GM21423 (cell line): ENCODE data around the gene C5orf22.
"Not testable (repeated sequence)": the region's sequence is repeated elsewhere in the genome, so short reads cannot be mapped to it uniquely, and the experiment has no call there.

Experiments
- ATAC-seq: cut with Tn5 transposase; IDR thresholded peaks from one replicate; pipeline ENCODE4 v1.9.1; 2021; ENCODE audit warnings: mild to moderate bottlenecking, moderate library complexity; ENCODE audit not compliant: unreplicated experiment

The C5orf22 gene

DNA sequence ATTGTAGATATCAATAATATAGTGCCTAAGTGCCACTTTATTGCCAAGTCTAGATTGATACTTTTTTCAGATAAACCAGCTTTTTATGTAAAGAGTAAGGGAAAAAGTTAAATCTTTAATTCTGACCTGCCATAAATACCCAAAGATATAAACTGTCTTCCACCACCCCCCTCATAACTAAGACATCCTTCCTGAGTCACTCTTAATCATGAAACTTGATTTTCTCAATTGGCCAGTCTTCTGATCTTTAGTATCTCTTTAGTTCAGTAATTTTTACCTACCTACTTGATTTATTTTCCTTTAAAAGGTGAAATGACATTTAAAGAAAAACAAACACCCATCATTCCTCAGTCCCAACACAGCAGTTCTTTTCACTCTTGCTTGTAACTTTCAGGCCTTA, 21.8 kb downstream of the C5orf22 start:
- no peak for ATAC-seq

DNA sequence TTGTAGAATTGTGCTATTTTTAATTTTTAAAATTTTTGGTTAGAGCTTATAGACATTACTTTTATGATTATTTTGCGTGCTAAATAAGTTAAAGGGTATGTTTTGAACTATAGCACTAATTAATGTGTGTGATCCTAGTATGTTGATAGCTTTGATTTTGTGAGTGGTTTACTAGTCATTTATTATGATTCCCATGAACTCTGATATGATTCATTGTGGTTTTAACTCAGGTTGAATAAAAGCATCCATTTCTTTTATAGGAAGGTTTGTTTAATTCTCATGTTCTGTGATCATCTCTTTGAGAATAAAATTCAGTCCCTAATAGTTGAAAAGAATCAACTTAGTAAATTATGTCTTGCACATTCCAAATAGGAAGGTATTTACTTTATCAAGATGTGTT, 22.5 kb downstream of the C5orf22 start:
- no peak for ATAC-seq

DNA sequence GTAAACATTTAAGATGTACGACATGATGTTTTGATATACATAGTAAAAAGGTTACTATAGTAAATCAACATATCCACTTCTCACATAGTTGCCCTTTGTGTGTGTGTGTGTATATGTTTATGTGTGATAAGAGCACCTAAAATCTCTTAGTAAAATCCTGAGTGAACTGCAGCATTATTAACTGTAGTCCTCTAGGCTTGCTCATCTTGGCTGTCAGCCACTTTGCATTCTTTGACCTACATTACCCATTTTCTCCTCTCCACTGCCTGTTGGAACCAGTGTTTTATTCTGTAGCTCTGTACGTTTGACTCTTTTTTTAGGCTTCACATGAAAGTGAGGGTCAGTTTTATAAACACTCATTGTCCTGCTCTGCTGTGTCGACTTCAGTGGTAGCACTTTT, 24.4 kb downstream of the C5orf22 start:
- ATAC-seq: no peak

DNA sequence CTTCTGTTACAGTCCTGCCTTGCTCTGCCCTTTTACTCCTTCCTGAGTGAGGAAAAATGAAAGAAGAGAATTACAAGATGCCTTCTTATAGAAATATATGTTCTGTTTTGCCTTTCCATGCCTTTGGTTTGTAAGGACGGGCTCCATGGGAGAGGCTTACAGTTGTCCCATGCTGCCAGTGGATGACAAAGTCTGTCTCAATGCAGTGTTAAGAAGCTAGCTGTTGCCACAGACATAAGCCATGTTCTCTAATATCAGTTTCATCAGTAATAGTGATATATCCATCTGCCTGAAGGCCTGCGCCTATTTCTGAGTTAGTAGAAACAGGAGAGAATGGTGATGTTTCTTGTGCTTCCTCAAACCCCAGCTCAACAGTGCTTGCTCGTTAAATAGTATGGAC, 27.8 kb downstream of the C5orf22 start:
- ATAC-seq: no peak

DNA sequence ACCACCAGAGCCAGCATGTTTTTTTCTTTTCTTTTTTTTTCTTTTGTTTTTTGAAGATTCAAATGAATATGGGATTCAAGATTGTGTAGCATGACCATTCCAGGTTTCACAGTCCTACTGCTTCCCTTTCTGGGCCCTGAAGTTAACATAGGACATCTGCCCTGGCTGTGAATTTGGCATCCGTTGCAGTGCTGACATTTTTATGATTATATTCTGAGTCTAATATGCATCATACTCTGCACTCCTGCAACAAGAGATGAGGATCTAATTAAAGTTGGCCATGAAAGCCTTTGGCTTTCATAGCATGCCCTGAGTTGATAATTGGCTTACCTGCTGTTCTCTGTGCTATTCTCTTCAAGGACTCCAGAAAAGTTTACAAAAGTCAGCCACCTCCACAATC, 29.8 kb downstream of the C5orf22 start:
- no peak for ATAC-seq

DNA sequence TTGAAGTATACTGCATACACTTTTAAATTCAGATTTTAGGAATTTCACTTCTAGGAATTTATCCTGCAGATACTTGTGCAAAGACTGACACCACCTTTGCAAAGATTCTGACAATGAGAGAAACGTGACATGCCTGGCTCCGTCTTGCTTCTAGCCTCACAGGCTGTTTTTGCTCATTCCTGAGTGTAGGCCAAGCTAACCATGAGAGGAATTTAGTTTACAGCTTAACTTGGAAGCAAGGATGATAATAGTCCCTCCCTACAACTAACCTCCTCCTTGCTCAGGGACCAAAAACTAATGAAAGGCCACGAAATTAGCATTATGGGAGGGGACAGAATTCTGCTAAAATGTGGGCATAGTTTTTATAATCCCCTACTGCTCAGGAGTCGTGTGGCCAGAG, 31.1 kb downstream of the C5orf22 start:
- no peak for ATAC-seq

DNA sequence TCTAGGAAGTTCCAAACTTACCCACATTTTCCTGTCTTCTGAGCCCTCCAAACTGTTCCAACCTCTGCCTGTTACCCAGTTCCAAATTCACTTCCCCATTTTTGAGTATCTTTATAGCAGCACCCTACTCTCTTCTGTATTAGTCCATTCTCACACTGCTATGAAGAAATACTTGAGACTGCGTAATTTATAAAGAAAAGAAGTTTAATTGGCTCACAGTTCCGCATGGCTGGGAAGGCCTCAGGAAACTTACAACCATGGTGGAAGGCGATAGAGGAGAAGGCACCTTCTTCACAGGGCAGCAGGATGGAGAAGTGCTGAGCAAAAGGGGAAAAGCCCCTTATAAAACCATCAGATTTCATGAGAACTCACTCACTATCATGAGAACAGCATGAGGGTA, 34.3 kb downstream of the C5orf22 start:
- not testable (repeated sequence) for ATAC-seq

DNA sequence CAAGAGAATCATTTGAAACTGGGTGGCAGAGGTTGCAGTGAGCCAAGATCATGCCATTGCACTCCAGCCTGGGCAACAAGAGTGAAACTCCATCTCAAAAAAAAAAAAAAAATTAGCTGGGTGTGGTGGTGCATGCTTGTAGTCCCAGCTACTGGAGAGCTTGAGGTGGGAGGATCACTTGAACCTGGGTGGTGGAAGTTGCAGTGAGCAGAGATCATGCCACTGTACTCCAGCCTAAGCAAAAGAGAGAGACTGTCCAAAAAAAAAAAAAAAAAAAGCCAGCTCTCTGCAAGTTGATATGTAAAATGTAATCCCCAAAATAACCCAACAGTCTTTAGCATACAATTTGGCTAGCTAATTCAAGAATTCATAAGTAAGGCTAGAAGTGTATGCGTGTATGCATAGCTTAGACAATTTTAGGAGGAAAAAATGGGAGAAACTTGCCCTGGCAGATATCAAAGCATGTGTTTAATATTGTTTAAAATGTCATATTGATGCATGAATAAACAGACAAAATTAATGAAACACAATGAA, 36.3 kb downstream of the C5orf22 start:
- ATAC-seq: no peak

DNA sequence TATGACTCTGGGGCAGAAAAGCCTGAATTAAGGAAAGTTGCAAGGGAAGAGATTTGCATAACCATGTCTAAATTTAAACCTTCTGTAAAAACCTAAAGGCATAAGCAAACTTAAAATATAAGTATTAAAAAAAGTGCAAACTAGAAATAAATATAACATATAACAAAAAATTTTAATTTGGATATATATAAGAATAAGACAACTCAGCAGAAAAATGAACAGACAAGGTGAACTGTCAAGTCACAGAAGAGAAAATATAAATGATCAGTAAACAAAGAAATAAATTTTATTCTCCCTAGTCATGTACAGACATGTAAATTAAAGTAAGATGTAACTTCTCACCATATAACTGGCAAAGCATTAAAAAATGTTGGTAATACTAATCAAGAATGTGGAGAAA, 37.0 kb downstream of the C5orf22 start:
- no peak for ATAC-seq

DNA sequence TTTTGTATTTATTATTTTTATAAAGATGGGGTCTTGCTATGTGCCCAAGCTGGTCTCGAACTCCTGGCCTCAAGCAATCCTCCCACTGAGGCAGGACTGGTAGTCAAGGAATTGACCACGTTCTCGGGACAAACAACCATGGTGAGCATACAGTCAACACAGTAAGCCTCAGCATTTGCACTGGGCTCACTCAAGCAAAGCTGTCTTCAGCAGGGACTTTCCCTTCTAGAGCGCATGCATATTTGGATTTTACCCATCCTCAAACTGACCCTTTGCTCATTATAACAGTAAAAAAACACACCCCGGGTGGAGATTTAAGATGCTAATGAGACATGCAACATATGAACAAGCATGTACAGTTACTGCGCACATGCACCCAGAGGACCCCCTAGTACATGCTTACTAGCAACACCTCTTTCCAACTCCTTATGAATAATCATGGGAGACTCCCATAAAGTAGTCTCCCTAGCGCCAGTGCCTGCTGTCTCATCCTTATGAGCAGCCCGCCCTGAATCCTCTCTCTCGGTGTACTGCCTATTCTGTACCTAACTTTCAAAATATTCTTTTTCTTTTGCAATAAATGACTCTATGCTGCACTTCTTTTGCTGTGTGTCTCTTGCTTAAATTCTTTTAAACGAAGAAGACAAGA, 41.5 kb downstream of the C5orf22 start:
- ATAC-seq: no peak

DNA sequence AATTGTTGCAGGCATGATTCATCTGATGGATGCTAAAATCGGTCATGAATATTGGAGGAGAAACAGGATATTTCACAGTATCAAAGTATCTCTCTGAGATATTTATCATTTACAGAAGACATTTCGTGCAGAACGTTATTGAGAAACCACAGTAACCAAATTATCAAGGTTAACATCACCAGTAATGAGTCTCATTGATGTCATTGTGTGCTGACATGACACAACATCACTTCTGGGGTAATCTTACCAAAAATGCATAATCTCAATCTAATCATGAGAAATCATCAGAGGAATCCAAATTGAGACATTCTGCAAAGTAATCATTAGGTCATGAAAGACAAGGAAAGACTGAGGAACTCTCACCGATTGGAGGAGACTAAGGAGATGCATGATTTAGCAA, 42.7 kb downstream of the C5orf22 start:
- ATAC-seq: no peak

DNA sequence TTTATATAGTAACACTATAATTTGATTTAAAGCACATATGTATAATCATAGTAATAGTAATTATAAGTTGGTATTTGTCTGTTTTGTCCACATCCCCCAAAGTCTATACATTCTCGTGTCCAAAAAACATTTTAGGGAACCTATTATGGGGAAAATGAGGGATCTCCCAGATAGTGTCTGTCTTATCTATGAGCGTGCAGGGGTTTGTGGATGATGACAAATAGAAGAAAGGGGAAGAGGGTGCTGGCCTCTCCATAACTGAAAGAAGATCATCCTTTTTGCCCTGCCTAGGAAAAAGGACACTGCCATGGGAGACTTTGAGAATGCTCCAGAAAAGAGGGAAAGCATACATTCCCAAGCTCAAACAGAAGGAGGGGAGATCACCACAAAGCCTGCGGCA, 45.3 kb downstream of the C5orf22 start:
- no peak for ATAC-seq

DNA sequence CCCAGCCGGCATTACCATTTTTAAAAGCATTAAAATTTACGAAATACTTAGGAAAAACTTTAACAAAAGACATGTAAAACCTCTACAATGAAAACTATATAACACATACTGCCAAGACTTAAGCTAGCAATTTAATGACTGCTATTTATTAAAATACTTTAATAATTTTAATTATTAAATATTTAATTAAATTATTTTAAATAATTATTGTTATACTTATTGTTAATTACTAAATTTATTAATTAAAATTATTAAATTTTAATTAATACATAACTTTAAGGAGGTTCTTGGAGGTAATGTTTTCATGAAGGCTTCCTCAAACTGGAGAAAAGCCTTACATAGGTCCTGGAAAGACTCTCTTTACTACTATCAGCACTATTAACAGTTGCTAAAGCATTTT, 47.5 kb downstream of the C5orf22 start:
- ATAC-seq: no peak

DNA sequence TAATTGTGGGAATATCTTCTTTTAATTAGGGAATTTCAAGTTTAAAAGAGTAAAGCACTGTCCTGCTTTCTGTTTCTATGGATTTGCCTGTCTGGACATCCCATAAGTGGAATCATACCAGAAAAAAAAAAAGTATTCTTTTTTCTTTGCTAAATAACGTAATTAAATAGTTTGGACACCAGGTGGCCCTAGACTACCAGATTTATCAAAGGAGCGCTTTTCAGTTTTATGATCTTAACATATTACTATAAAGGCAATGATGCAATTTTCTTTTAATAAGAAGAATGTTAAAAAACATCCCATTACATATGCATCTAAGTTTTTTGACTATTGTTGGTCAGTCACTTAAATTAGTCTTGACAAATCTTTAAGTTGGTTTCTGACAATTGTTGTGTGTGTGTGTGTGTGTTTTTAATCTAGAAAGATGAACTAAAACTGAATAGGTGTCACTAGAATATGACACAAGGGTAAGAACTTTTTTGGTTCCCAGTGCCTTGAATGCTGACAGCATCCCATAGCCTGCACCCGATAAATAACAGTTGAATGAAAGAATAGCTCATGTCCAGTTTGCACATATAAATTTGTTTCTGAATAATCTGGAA, 49.5 kb downstream of the C5orf22 start:
- no peak for ATAC-seq

DNA sequence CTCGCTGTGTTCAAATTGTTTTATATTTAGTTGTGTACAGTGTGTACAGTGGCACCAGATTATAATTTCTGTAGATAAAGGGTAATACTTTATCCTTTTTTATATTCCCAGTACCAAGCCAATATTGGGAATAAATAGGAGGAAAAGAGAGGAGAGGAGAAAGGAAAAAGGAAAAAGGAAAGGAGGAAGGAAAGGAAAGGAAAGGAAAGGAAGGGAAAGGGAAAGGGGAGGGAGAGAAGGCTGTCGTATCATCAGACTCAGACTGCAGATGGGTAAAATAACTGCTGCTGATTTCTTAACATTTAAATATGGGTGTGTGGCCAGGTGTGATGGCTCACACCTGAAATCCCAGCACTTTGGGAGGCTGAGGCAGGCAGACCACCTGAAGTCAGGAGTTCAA, 51.0 kb downstream of the C5orf22 start:
- no peak for ATAC-seq

DNA sequence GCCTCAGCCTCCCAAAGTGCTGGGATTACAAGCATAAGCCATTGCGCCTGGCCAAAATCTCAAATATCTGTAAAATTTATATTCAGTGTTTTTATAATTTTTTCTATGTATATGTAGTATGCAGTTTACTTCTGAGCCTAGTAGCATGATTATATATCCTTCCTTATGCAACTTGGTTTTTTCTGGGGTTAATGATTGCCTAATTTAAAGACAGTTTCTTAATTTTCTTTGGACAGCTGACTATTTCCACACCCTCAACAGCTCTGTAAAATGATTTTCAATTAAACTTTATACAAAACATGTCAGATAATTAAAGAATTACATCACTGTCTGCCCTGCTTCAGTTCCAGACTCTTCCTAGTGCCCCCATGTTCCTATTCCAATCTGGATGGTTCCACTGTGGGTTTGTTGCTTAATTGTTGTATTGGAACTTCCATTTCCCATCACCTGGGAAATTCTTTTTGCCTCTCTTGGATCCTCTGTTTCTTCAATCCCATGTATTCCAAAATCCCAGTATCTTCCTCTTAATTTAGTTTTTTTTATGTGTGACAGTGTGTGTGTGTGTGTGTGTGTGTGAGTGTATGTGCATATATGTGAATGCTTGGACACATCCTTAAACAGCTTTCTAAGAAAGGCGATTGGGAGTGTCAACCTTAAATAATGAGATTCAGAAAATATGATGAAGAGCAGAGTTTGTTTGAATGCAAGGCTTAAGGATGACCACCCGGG, 53.2 kb downstream of the C5orf22 start:
- no peak for ATAC-seq

DNA sequence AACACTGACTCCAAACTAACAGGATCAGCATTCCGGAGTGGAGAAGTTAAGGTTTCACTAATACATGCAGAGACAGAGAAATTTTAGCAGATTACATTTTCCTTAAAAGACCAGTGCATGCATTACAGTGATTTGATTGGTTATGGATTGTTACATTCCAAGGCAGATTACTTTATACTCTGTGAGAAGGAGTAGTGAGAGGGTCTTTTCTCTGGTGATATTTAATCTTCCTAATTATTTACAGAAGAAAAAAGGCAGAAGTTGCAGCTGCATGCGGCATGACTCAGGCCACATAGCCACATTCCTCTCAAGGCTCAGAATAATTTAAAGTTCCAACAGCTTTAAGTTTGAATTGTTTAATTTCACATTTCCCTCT, 53.8 kb downstream of the C5orf22 start:
- no peak for ATAC-seq

DNA sequence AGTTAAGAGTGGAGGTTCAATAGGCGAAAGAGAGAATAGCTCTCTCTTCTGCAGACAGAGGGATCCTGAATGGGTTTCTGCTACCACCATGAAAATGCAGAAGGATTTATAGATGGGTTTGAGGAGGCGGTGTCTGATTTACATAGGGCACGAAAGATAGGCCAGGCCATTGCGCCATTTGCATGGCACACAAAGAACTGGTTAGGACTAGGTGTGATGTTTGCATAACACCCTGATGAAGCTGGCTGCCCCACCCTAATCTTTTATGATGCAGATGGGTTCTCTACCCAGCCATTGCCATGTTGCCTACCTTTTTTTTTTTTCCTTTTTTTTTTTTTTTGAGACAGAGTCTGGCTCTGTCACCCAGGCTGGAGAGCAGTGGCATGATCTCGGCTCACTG, 55.4 kb downstream of the C5orf22 start:
- no peak for ATAC-seq

DNA sequence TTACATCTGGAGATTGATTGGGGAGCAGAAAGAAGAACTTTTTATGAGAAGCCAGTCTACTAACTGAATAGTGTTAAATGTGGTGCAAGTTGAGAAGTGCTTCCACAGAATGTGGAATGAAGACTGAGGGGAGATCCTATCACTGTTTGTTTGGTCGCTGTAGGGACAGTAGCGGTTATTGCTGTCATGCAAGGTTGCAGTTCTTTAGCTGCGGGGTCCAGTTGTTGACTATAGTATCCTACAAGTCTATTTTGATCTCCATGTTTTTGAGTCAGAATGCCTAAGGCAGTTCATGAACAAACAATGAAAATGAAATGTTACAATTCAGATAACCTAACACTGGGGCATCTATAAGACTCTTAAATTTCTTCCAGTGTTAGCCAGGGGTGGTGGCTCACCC, 61.6 kb downstream of the C5orf22 start:
- ATAC-seq: no peak

DNA sequence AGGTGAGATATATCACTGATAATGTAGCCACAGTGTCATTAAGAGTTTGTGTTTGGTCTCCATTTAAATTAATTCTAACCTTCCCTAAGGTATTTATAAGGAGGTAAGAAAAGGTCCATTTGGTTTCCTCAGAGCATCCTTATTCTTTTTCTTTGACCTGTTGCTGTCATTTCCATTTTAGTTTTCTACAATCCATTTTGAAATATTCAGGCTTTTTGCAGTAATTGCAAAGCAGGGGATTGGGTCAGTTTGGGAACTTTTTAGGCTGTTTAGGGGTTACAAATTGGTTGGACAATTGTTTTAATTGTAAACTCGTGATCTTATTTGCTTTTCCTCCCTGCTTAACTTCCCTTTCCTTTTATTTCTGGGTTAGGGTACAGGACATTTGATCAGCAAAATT, 64.3 kb downstream of the C5orf22 start:
- ATAC-seq: no peak

DNA sequence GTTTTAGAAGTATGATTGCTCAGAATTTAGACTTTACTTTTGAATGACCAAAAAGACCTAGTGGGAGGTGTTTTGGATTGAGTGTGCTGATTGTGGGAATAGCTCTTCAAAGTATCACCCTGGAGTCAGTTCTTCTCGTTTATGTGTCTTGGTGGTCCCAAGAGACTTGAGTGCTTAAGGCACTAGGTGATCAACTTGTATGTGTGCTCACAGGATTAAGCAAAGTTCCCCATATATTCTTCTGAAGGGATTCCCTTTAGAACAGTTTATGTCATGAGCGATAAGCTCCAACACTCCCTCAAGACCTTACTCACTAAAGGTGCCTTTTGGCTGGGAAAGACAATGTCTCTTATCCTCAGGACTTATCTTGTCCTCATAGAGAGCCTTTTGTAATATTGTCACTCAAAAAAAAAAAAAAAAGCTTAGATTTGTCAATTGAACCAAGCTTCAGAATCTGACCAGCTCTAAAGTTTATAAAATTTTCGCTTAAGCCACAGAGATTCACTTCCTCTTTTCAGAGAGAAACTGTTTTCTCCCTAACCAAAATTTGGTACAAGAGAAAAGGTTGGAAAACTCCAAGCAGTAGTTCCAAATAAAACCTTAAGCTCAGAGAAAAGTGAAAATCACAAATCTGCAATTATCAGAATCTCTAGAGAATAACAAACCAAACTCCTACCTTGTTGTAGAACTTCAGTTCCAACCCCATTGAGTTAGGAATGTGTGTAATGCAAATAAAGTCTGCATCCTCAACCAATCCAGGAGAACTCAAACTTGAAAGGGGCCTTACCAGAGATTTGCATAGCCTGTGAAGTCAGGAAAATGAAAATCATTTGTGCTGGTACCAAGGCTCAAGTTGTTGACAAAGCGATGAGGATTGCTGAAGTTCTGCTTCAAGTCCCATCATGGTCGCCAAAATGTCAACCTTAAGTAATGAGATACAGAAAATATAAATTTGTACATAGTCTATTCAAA, 66.8 kb downstream of the C5orf22 start:
- no peak for ATAC-seq
